Neural progenitor cell (in vitro differentiated cells): ENCODE results near the gene BLOC1S4. TPM values are rescaled to one million over a fixed set of nuclear protein-coding genes. Genes with fewer than 3 reads are reported as not detected.

Experiments used
- DNase-seq: peaks from one replicate; pipeline ENCODE4 v3.0.0-alpha.2; 2016; ENCODE audit warnings: low spot score
- H2AFZ ChIP-seq: fragments of 200-600 bp; sonication (generic); replicated peaks from 2 replicates; pipeline ENCODE4 v1.6.1; 2016; ENCODE audit warnings: antibody characterized with exemption
- H3F3A ChIP-seq: fragments of 200-600 bp; sonication (generic); 2 replicates; pipeline ENCODE4 v1.6.1; 2016; ENCODE audit warnings: antibody characterized with exemption, low read depth
- H3K27ac ChIP-seq: fragments of 200-600 bp; sonication (generic); 2 replicates; pipeline ENCODE4 v1.5.1; 2016; ENCODE audit warnings: mild to moderate bottlenecking
- H3K27me3 ChIP-seq: fragments of 200-600 bp; sonication (generic); 2 replicates; pipeline ENCODE4 v1.6.1; 2016; ENCODE audit warnings: mild to moderate bottlenecking, moderate library complexity
- H3K36me3 ChIP-seq: fragments of 200-600 bp; sonication (generic); 2 replicates; pipeline ENCODE4 v1.5.1; 2016
- H3K4me1 ChIP-seq: fragments of 200-600 bp; sonication (generic); 2 replicates; pipeline ENCODE4 v1.6.1; 2016; ENCODE audit warnings: mixed run types
- H3K4me2 ChIP-seq: fragments of 200-600 bp; sonication (generic); 2 replicates; pipeline ENCODE4 v1.6.1; 2016
- H3K4me3 ChIP-seq: fragments of 200-600 bp; sonication (generic); 2 replicates; pipeline ENCODE4 v1.5.1; 2016
- H3K79me2 ChIP-seq: fragments of 200-600 bp; sonication (generic); 2 replicates; pipeline ENCODE4 v1.6.1; 2016; ENCODE audit warnings: low read depth
- H3K9ac ChIP-seq: fragments of 200-600 bp; sonication (generic); 2 replicates; pipeline ENCODE4 v1.6.1; 2016
- H3K9me3 ChIP-seq: fragments of 200-600 bp; sonication (generic); 2 replicates; pipeline ENCODE4 v1.5.1; 2016; ENCODE audit warnings: low read depth
- H4K20me1 ChIP-seq: fragments of 200-600 bp; sonication (generic); 2 replicates; pipeline ENCODE4 v1.6.1; 2016; ENCODE audit warnings: low read depth
- H3K27ac Mint-ChIP-seq: 3 replicates; pipeline ENCODE4 v1.8.0; 2021; ENCODE audit warnings: mixed read lengths
- H3K27me3 Mint-ChIP-seq: 2 replicates; pipeline ENCODE4 v1.8.0; 2022; ENCODE audit warnings: low read depth, mild to moderate bottlenecking, inconsistent platforms, moderate library complexity, mixed read lengths; ENCODE audit not compliant: insufficient read depth
- H3K36me3 Mint-ChIP-seq: 3 replicates; pipeline ENCODE4 v1.8.0; 2021; ENCODE audit warnings: mixed read lengths
- H3K4me1 Mint-ChIP-seq: 3 replicates; pipeline ENCODE4 v1.8.0; 2021; ENCODE audit warnings: mixed read lengths
- H3K4me3 Mint-ChIP-seq: 3 replicates; pipeline ENCODE4 v1.8.0; 2021; ENCODE audit warnings: mild to moderate bottlenecking, moderate library complexity, mixed read lengths
- H3K9me3 Mint-ChIP-seq: 3 replicates; pipeline ENCODE4 v1.8.0; 2020; ENCODE audit warnings: mixed read lengths
- EZH2 ChIP-seq: fragments of 200-600 bp; sonication (generic); IDR thresholded peaks from 2 replicates; pipeline ENCODE4 v1.6.1; 2017; ENCODE audit warnings: antibody characterized with exemption, mild to moderate bottlenecking, moderate library complexity
- EZH2phosphoT487 ChIP-seq: fragments of 200-600 bp; sonication (generic); IDR thresholded peaks from 2 replicates; pipeline ENCODE4 v1.6.1; 2017; ENCODE audit warnings: antibody characterized with exemption
- total RNA-seq: library from RNA; depleted of rRNA; stranded (reverse); fragments of >200 nt; gene quantifications from 2 replicates; pipeline ENCODE4 v1.2.3, GENCODE V29; 2015; ENCODE audit warnings: low replicate concordance
- TF ChIP-seq, protein P1 (sequence below): fragments of 200-600 bp; sonication (generic); IDR thresholded peaks from 2 replicates; pipeline ENCODE4 v1.5.1; 2017; ENCODE audit warnings: antibody characterized with exemption, mild to moderate bottlenecking

BLOC1S4 gene
- total RNA-seq, 1 donor from 2014 or later: 10.5 TPM

- Mint-ChIP-seq H3K9me3 (no peaks in the 10 kb centered on the region), H3K4me3 (no peak overlapping the region), H3K4me1 (peaks cover 7% of the 10 kb centered on the region), H3K27ac (no peak overlapping the region), H3K27me3 (peaks cover 3% of the 10 kb centered on the region), H3K36me3 (peaks cover 17% of the 10 kb centered on the region)
- H2AFZ ChIP-seq: no peak overlapping the region
- no peak overlapping the region for H3K27ac ChIP-seq
- H3K9me3 ChIP-seq: no peaks in the 10 kb centered on the region
- no peak overlapping the region for H3K4me3 ChIP-seq
- H3F3A ChIP-seq: no peaks in the 10 kb centered on the region
- no peaks in the 10 kb centered on the region for H3K27me3 ChIP-seq
- H3K36me3 ChIP-seq: no peaks in the 10 kb centered on the region
- TF ChIP-seq EZH2 (no peak), EZH2phosphoT487 (no peak)
- TF ChIP-seq, protein P1, sequence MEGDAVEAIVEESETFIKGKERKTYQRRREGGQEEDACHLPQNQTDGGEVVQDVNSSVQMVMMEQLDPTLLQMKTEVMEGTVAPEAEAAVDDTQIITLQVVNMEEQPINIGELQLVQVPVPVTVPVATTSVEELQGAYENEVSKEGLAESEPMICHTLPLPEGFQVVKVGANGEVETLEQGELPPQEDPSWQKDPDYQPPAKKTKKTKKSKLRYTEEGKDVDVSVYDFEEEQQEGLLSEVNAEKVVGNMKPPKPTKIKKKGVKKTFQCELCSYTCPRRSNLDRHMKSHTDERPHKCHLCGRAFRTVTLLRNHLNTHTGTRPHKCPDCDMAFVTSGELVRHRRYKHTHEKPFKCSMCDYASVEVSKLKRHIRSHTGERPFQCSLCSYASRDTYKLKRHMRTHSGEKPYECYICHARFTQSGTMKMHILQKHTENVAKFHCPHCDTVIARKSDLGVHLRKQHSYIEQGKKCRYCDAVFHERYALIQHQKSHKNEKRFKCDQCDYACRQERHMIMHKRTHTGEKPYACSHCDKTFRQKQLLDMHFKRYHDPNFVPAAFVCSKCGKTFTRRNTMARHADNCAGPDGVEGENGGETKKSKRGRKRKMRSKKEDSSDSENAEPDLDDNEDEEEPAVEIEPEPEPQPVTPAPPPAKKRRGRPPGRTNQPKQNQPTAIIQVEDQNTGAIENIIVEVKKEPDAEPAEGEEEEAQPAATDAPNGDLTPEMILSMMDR: no peak
- no peak overlapping the region for H3K9ac ChIP-seq
- no peaks in the 10 kb centered on the region for H4K20me1 ChIP-seq
- no peak overlapping the region for H3K4me2 ChIP-seq
- peaks cover 4% of the 10 kb centered on the region for H3K79me2 ChIP-seq
- no peaks in the 10 kb centered on the region for H3K4me1 ChIP-seq
- DNase-seq: no peak
Measured at GRCh38 chr4:6696611-6697010, 19.4 kb upstream of the BLOC1S4 start.

DNA sequence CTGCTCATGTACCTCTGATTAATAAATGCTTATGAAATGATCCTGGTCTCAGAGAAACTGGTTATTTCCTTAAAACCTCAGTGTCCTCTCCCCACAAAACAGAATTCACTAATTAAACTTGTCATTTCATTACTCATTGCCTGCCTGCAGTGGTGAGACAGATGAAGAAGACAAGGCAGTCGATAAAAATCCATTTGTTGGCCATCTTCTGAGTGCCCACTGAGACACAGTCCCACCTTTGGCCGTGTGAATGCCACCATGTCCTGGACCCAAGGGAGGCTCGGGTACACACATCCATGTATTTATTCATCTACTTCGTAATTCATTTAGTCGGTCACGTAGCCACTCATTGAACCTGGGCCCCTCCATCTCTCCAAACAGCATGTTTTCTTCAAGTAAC lies 18.8 kb upstream of the BLOC1S4 start:
- Mint-ChIP-seq H3K27me3 (peaks cover 3% of the 10 kb centered on the region), H3K9me3 (no peaks in the 10 kb centered on the region), H3K36me3 (peaks cover 17% of the 10 kb centered on the region), H3K27ac (peak overlapping the region; percentile 69), H3K4me1 (peaks cover 7% of the 10 kb centered on the region), H3K4me3 (no peak overlapping the region)
- Histone ChIP-seq H3K4me3 (no peak overlapping the region), H3K27me3 (no peaks in the 10 kb centered on the region), H3K36me3 (no peaks in the 10 kb centered on the region), H3K27ac (no peak overlapping the region), H2AFZ (no peak overlapping the region), H3K4me1 (no peaks in the 10 kb centered on the region), H3K9me3 (no peaks in the 10 kb centered on the region), H4K20me1 (no peaks in the 10 kb centered on the region), H3K79me2 (peaks cover 8% of the 10 kb centered on the region), H3F3A (no peaks in the 10 kb centered on the region), H3K9ac (no peak overlapping the region), H3K4me2 (no peak overlapping the region)
- TF ChIP-seq, protein P1: no peak
- TF ChIP-seq EZH2 (no peak), EZH2phosphoT487 (no peak)
- DNase-seq: no peak

GRCh38 chr4:6699388-6699787 lies 16.6 kb upstream of the BLOC1S4 start:
- no peak overlapping the region for H3K4me2 ChIP-seq
- no peaks in the 10 kb centered on the region for H3K4me1 Mint-ChIP-seq
- peaks cover 38% of the 10 kb centered on the region for H3K36me3 Mint-ChIP-seq
- H3K27me3 ChIP-seq: no peaks in the 10 kb centered on the region
- H3K9ac ChIP-seq: no peak overlapping the region
- TF ChIP-seq EZH2phosphoT487: no peak
- TF ChIP-seq, protein P1: no peak
- no peak for TF ChIP-seq EZH2
- H3K4me3 ChIP-seq: no peak overlapping the region
- no peak overlapping the region for H3K4me3 Mint-ChIP-seq
- no peaks in the 10 kb centered on the region for H4K20me1 ChIP-seq
- peaks cover 3% of the 10 kb centered on the region for H3K27me3 Mint-ChIP-seq
- no peaks in the 10 kb centered on the region for H3K4me1 ChIP-seq
- H3F3A ChIP-seq: no peaks in the 10 kb centered on the region
- no peak for DNase-seq
- H3K27ac Mint-ChIP-seq: no peak overlapping the region
- peaks cover 7% of the 10 kb centered on the region for H3K36me3 ChIP-seq
- H3K9me3 ChIP-seq: no peaks in the 10 kb centered on the region
- H3K27ac ChIP-seq: no peak overlapping the region
- H3K79me2 ChIP-seq: peaks cover 27% of the 10 kb centered on the region
- peaks cover 14% of the 10 kb centered on the region for H3K9me3 Mint-ChIP-seq
- no peak overlapping the region for H2AFZ ChIP-seq
